WTC11 (cell line): ENCODE results near the gene GTPBP6. TPM values are rescaled to one million over a fixed set of nuclear protein-coding genes. Genes with fewer than 3 reads are reported as not detected.

Experiments
- ATAC-seq: fragments of 200-7000 bp; cut with Tn5 transposase; 2 replicates; pipeline ENCODE4 v1.10.0; 2021; ENCODE audit warnings: mild to moderate bottlenecking, moderate library complexity
- CTCF ChIA-PET: fragments of 300-600 bp; sonication (Branson Sonifier 250); formaldehyde crosslinking; loops from one replicate; lab custom pipeline; 2021; ENCODE audit warnings: antibody characterized with exemption; lab: Charles Lee
- POLR2A ChIA-PET: fragments of 350-600 bp; sonication (Branson Sonifier 250); formaldehyde crosslinking; loops from one replicate; lab custom pipeline; 2021; ENCODE audit warnings: antibody characterized with exemption; lab: Charles Lee
- DNase-seq: peaks from one replicate; pipeline ENCODE4 v3.0.0; 2021; ENCODE audit warnings: low spot score
- H3K27ac Mint-ChIP-seq: 2 replicates; pipeline ENCODE4 v1.8.0; 2021; ENCODE audit warnings: mixed read lengths
- H3K27me3 Mint-ChIP-seq: 2 replicates; pipeline ENCODE4 v1.8.0; 2021; ENCODE audit warnings: low read depth, mild to moderate bottlenecking, moderate library complexity, mixed read lengths
- H3K36me3 Mint-ChIP-seq: 2 replicates; pipeline ENCODE4 v1.8.0; 2021; ENCODE audit warnings: mixed read lengths
- H3K4me1 Mint-ChIP-seq: 2 replicates; pipeline ENCODE4 v1.8.0; 2022; ENCODE audit warnings: mixed read lengths
- H3K4me3 Mint-ChIP-seq: 2 replicates; pipeline ENCODE4 v1.8.0; 2021; ENCODE audit warnings: mild to moderate bottlenecking, moderate library complexity, mixed read lengths
- H3K9me3 Mint-ChIP-seq: 2 replicates; pipeline ENCODE4 v1.8.0; 2021; ENCODE audit warnings: mixed read lengths
- CREB1 ChIP-seq: sonication (generic); formaldehyde crosslinking; IDR thresholded peaks from 2 replicates; pipeline ENCODE4 v1.8.0; 2023; ENCODE audit warnings: mild to moderate bottlenecking, missing genetic modification reagents
- NFATC4 ChIP-seq: fragments of 250-450 bp; sonication (Bioruptor Pico); IDR thresholded peaks from 2 replicates; pipeline ENCODE4 v1.9.0; 2021; ENCODE audit warnings: mild to moderate bottlenecking
- NR1H2 ChIP-seq: sonication (generic); formaldehyde crosslinking; IDR thresholded peaks from 2 replicates; pipeline ENCODE4 v1.9.0; 2021; ENCODE audit warnings: mild to moderate bottlenecking, moderate library complexity, missing genetic modification reagents
- RELA ChIP-seq: sonication (generic); formaldehyde crosslinking; IDR thresholded peaks from 2 replicates; pipeline ENCODE4 v1.8.1; 2022; ENCODE audit warnings: missing genetic modification reagents, mild to moderate bottlenecking, borderline replicate concordance
- TEAD1 ChIP-seq: sonication (generic); formaldehyde crosslinking; IDR thresholded peaks from 2 replicates; pipeline ENCODE4 v1.8.0; 2022; ENCODE audit warnings: mild to moderate bottlenecking, missing genetic modification reagents
- TP53 ChIP-seq: sonication (generic); formaldehyde crosslinking; IDR thresholded peaks from 2 replicates; pipeline ENCODE4 v1.8.1; 2023; ENCODE audit warnings: mild to moderate bottlenecking, missing genetic modification reagents
- ZNF423 ChIP-seq: fragments of 250-450 bp; sonication (Bioruptor Pico); IDR thresholded peaks from 2 replicates; pipeline ENCODE4 v2.1.2; 2022; ENCODE audit warnings: mild to moderate bottlenecking, moderate library complexity
- total RNA-seq: library from RNA; stranded (reverse); gene quantifications from 3 replicates; pipeline ENCODE4 v1.2.3, GENCODE V29; 2021
- TF ChIP-seq, protein P1 (sequence below): sonication (generic); formaldehyde crosslinking; IDR thresholded peaks from 2 replicates; pipeline ENCODE4 v1.8.0; 2022; ENCODE audit warnings: mild to moderate bottlenecking, missing genetic modification reagents
- TF ChIP-seq, protein P2 (sequence below): fragments of 250-450 bp; sonication (Bioruptor Pico); IDR thresholded peaks from 2 replicates; pipeline ENCODE4 v2.1.2; 2022; ENCODE audit warnings: mild to moderate bottlenecking, moderate library complexity
- TF ChIP-seq, protein P3 (sequence below): sonication (generic); formaldehyde crosslinking; IDR thresholded peaks from 2 replicates; pipeline ENCODE4 v1.8.1; 2023; ENCODE audit warnings: mild to moderate bottlenecking, missing genetic modification reagents
- TF ChIP-seq, protein P4 (sequence below): fragments of 250-450 bp; sonication (Bioruptor Pico); IDR thresholded peaks from 2 replicates; pipeline ENCODE4 v1.9.0; 2021; ENCODE audit warnings: mild to moderate bottlenecking
- TF ChIP-seq, protein P5 (sequence below): sonication (generic); formaldehyde crosslinking; IDR thresholded peaks from 2 replicates; pipeline ENCODE4 v1.8.1; 2022; ENCODE audit warnings: low read depth, missing genetic modification reagents, borderline replicate concordance
- TF ChIP-seq, protein P6 (sequence below): fragments of 250-450 bp; sonication (Bioruptor Pico); IDR thresholded peaks from 2 replicates; pipeline ENCODE4 v1.8.0; 2021; ENCODE audit warnings: mild to moderate bottlenecking
- TF ChIP-seq, protein P7 (sequence below): sonication (generic); formaldehyde crosslinking; IDR thresholded peaks from 2 replicates; pipeline ENCODE4 v1.8.0; 2023; ENCODE audit warnings: missing genetic modification reagents
- TF ChIP-seq, protein P8 (sequence below): sonication (generic); formaldehyde crosslinking; IDR thresholded peaks from 2 replicates; pipeline ENCODE4 v1.8.1; 2022; ENCODE audit warnings: missing genetic modification reagents, borderline replicate concordance
- TF ChIP-seq, protein P9 (sequence below): sonication (generic); formaldehyde crosslinking; IDR thresholded peaks from 2 replicates; pipeline ENCODE4 v1.8.0; 2023; ENCODE audit warnings: mild to moderate bottlenecking, missing genetic modification reagents

Gene GTPBP6
- total RNA-seq, 1 experiment from 2014 or later = 63.9 TPM

DNA sequence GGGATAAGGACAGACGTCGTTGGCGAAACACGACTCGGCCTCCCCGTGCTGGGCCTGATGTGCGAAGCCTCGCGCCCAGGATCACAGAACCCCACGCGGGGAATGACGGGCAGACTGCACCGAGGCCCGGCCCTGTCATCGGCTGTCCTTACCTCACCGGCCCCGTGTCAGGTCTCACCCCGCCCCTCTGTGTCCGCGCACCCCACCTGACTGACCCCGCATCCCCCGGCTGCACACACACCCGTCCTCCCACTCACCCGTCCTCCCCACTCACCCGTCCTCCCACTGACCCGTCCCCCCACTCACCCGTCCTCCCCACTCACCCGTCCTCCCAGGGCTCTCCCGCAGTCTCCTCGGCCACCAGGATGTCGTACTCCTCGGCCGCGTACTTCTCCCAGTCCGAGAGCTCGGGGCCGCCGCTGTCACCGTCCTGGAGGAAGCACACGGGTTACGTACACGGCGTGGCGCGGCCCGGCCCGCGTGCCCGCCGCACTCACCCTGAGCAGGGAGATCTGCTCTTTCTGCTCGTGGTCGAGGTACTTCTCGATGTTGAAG is 19.8 kb upstream of the GTPBP6 start:
- H3K4me1 Mint-ChIP-seq = peaks cover 2% of the 10 kb centered on the region; the same call in 1 of the 2 replicates
- no peak overlapping the region for H3K4me3 Mint-ChIP-seq
- no peak for ATAC-seq
- POLR2A ChIA-PET = no interaction called here
- H3K27ac Mint-ChIP-seq = no peak overlapping the region
- TF ChIP-seq, protein P1, sequence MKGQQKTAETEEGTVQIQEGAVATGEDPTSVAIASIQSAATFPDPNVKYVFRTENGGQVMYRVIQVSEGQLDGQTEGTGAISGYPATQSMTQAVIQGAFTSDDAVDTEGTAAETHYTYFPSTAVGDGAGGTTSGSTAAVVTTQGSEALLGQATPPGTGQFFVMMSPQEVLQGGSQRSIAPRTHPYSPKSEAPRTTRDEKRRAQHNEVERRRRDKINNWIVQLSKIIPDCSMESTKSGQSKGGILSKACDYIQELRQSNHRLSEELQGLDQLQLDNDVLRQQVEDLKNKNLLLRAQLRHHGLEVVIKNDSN (CRISPR knock-in tag) = no peak
- TF ChIP-seq, protein P2, sequence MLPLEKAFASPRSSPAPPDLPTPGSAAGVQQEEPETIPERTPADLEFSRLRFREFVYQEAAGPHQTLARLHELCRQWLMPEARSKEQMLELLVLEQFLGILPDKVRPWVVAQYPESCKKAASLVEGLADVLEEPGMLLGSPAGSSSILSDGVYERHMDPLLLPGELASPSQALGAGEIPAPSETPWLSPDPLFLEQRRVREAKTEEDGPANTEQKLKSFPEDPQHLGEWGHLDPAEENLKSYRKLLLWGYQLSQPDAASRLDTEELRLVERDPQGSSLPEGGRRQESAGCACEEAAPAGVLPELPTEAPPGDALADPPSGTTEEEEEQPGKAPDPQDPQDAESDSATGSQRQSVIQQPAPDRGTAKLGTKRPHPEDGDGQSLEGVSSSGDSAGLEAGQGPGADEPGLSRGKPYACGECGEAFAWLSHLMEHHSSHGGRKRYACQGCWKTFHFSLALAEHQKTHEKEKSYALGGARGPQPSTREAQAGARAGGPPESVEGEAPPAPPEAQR = no peak
- TF ChIP-seq CREB1 (no peak), ZNF423 (CRISPR knock-in tag) (no peak), RELA (CRISPR knock-in tag) (no peak), TEAD1 (CRISPR knock-in tag) (no peak), TP53 (CRISPR knock-in tag) (no peak), NFATC4 (CRISPR knock-in tag) (no peak), NR1H2 (CRISPR knock-in tag) (no peak)
- TF ChIP-seq, protein P3, sequence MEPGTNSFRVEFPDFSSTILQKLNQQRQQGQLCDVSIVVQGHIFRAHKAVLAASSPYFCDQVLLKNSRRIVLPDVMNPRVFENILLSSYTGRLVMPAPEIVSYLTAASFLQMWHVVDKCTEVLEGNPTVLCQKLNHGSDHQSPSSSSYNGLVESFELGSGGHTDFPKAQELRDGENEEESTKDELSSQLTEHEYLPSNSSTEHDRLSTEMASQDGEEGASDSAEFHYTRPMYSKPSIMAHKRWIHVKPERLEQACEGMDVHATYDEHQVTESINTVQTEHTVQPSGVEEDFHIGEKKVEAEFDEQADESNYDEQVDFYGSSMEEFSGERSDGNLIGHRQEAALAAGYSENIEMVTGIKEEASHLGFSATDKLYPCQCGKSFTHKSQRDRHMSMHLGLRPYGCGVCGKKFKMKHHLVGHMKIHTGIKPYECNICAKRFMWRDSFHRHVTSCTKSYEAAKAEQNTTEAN (CRISPR knock-in tag) = no peak
- TF ChIP-seq, protein P4, sequence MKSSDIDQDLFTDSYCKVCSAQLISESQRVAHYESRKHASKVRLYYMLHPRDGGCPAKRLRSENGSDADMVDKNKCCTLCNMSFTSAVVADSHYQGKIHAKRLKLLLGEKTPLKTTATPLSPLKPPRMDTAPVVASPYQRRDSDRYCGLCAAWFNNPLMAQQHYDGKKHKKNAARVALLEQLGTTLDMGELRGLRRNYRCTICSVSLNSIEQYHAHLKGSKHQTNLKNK = no peak
- TF ChIP-seq, protein P5, sequence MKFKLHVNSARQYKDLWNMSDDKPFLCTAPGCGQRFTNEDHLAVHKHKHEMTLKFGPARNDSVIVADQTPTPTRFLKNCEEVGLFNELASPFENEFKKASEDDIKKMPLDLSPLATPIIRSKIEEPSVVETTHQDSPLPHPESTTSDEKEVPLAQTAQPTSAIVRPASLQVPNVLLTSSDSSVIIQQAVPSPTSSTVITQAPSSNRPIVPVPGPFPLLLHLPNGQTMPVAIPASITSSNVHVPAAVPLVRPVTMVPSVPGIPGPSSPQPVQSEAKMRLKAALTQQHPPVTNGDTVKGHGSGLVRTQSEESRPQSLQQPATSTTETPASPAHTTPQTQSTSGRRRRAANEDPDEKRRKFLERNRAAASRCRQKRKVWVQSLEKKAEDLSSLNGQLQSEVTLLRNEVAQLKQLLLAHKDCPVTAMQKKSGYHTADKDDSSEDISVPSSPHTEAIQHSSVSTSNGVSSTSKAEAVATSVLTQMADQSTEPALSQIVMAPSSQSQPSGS (CRISPR knock-in tag) = no peak
- TF ChIP-seq, protein P6, sequence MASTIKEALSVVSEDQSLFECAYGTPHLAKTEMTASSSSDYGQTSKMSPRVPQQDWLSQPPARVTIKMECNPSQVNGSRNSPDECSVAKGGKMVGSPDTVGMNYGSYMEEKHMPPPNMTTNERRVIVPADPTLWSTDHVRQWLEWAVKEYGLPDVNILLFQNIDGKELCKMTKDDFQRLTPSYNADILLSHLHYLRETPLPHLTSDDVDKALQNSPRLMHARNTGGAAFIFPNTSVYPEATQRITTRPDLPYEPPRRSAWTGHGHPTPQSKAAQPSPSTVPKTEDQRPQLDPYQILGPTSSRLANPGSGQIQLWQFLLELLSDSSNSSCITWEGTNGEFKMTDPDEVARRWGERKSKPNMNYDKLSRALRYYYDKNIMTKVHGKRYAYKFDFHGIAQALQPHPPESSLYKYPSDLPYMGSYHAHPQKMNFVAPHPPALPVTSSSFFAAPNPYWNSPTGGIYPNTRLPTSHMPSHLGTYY (CRISPR knock-in tag) = no peak
- TF ChIP-seq, protein P7, sequence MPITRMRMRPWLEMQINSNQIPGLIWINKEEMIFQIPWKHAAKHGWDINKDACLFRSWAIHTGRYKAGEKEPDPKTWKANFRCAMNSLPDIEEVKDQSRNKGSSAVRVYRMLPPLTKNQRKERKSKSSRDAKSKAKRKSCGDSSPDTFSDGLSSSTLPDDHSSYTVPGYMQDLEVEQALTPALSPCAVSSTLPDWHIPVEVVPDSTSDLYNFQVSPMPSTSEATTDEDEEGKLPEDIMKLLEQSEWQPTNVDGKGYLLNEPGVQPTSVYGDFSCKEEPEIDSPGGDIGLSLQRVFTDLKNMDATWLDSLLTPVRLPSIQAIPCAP (CRISPR knock-in tag) = no peak
- TF ChIP-seq, protein P8, sequence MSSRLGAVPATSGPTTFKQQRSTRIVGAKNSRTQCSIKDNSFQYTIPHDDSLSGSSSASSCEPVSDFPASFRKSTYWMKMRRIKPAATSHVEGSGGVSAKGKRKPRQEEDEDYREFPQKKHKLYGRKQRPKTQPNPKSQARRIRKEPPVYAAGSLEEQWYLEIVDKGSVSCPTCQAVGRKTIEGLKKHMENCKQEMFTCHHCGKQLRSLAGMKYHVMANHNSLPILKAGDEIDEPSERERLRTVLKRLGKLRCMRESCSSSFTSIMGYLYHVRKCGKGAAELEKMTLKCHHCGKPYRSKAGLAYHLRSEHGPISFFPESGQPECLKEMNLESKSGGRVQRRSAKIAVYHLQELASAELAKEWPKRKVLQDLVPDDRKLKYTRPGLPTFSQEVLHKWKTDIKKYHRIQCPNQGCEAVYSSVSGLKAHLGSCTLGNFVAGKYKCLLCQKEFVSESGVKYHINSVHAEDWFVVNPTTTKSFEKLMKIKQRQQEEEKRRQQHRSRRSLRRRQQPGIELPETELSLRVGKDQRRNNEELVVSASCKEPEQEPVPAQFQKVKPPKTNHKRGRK (CRISPR knock-in tag) = no peak
- TF ChIP-seq, protein P9, sequence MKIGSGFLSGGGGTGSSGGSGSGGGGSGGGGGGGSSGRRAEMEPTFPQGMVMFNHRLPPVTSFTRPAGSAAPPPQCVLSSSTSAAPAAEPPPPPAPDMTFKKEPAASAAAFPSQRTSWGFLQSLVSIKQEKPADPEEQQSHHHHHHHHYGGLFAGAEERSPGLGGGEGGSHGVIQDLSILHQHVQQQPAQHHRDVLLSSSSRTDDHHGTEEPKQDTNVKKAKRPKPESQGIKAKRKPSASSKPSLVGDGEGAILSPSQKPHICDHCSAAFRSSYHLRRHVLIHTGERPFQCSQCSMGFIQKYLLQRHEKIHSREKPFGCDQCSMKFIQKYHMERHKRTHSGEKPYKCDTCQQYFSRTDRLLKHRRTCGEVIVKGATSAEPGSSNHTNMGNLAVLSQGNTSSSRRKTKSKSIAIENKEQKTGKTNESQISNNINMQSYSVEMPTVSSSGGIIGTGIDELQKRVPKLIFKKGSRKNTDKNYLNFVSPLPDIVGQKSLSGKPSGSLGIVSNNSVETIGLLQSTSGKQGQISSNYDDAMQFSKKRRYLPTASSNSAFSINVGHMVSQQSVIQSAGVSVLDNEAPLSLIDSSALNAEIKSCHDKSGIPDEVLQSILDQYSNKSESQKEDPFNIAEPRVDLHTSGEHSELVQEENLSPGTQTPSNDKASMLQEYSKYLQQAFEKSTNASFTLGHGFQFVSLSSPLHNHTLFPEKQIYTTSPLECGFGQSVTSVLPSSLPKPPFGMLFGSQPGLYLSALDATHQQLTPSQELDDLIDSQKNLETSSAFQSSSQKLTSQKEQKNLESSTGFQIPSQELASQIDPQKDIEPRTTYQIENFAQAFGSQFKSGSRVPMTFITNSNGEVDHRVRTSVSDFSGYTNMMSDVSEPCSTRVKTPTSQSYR = no peak
- H3K27me3 Mint-ChIP-seq = no peaks in the 10 kb centered on the region
- H3K36me3 Mint-ChIP-seq = peaks cover 38% of the 10 kb centered on the region
- CTCF ChIA-PET = no interaction called here
- DNase-seq = no peak
- H3K9me3 Mint-ChIP-seq = no peaks in the 10 kb centered on the region
